HG03060 (cell line): ENCODE data around the gene CAAP1.
"Not testable (repeated sequence)": the region's sequence is repeated elsewhere in the genome, so short reads cannot be mapped to it uniquely, and the experiment has no call there.

Experiments
- ATAC-seq: cut with Tn5 transposase; IDR thresholded peaks from one replicate; pipeline ENCODE4 v1.9.1; 2021; ENCODE audit warnings: low read depth, moderate number of reproducible peaks; ENCODE audit not compliant: unreplicated experiment

The CAAP1 gene

GRCh38 chr9:26892251-26893029 lies at the start of gene CAAP1:
Gene CAAP1, minus strand, starts transcription at chr9:26892802. Its CDS starts 87 bp downstream, at chr9:26892715.
- peak; percentile 82 for ATAC-seq

- no peak for ATAC-seq
Observed at GRCh38 chr9:26940779-26941178, 48.2 kb upstream of the CAAP1 start.

GRCh38 chr9:26939955-26940711 lies 47.5 kb upstream of the CAAP1 start:
- ATAC-seq, result no peak

GRCh38 chr9:26937816-26938371 lies 45.3 kb upstream of the CAAP1 start:
- no peak for ATAC-seq

- no peak for ATAC-seq
Observed at GRCh38 chr9:26935847-26936246, 43.2 kb upstream of the CAAP1 start.

GRCh38 chr9:26928902-26929495 lies 36.4 kb upstream of the CAAP1 start:
- no peak for ATAC-seq

GRCh38 chr9:26925609-26926008 lies 33.0 kb upstream of the CAAP1 start:
- ATAC-seq, result no peak

- ATAC-seq, result no peak
Observed at GRCh38 chr9:26919698-26920097, 27.1 kb upstream of the CAAP1 start.

- ATAC-seq, result no peak
Observed at GRCh38 chr9:26913138-26913668, 20.6 kb upstream of the CAAP1 start.

- ATAC-seq, result no peak
Observed at GRCh38 chr9:26904671-26905070, 12.1 kb upstream of the CAAP1 start.

- no peak for ATAC-seq
Observed at GRCh38 chr9:26904070-26904469, 11.5 kb upstream of the CAAP1 start.

- ATAC-seq, result no peak
Observed at GRCh38 chr9:26893030-26893676, 551 bp upstream of the CAAP1 start.

- no peak for ATAC-seq
Observed at GRCh38 chr9:26891726-26892125, 876 bp downstream of the CAAP1 start.

GRCh38 chr9:26888271-26888670 lies 4.3 kb downstream of the CAAP1 start:
- ATAC-seq, result no peak

- ATAC-seq, result no peak
Observed at GRCh38 chr9:26882154-26882553, 10.4 kb downstream of the CAAP1 start.

- no peak for ATAC-seq
Observed at GRCh38 chr9:26880262-26880661, 12.3 kb downstream of the CAAP1 start.

GRCh38 chr9:26875155-26875554 lies 17.4 kb downstream of the CAAP1 start:
- not testable (repeated sequence) for ATAC-seq

- ATAC-seq, result no peak
Observed at GRCh38 chr9:26870292-26870691, 22.3 kb downstream of the CAAP1 start.

- no peak for ATAC-seq
Observed at GRCh38 chr9:26863074-26863473, 29.5 kb downstream of the CAAP1 start.

GRCh38 chr9:26856413-26857032 lies 36.1 kb downstream of the CAAP1 start:
- ATAC-seq, result peak; percentile 72
